Osteocyte (in vitro differentiated cells): Measurements from ENCODE around the gene NOSTRIN. TPM values are rescaled to one million over a fixed set of nuclear protein-coding genes. Genes with fewer than 3 reads are reported as not detected.
"Not testable (repeated sequence)": the region's sequence is repeated elsewhere in the genome, so short reads cannot be mapped to it uniquely, and the experiment has no call there.

Experiments used
- DNase-seq: peaks from one replicate; pipeline ENCODE4 v3.0.0; 2021; ENCODE audit warnings: mixed read lengths; ENCODE audit not compliant: unreplicated experiment; ENCODE audit errors: extremely low spot score
- H3K27ac Mint-ChIP-seq: one replicate; pipeline ENCODE4 v1.8.0; 2021; ENCODE audit warnings: mild to moderate bottlenecking, mixed read lengths; ENCODE audit not compliant: unreplicated experiment
- H3K27me3 Mint-ChIP-seq: one replicate; pipeline ENCODE4 v1.8.0; 2021; ENCODE audit warnings: mixed read lengths; ENCODE audit not compliant: unreplicated experiment
- H3K36me3 Mint-ChIP-seq: one replicate; pipeline ENCODE4 v1.8.0; 2021; ENCODE audit warnings: mixed read lengths; ENCODE audit not compliant: unreplicated experiment
- H3K4me1 Mint-ChIP-seq: one replicate; pipeline ENCODE4 v1.8.0; 2021; ENCODE audit warnings: mixed read lengths; ENCODE audit not compliant: unreplicated experiment
- H3K4me3 Mint-ChIP-seq: one replicate; pipeline ENCODE4 v1.8.0; 2021; ENCODE audit warnings: mild to moderate bottlenecking, moderate library complexity, mixed read lengths; ENCODE audit not compliant: unreplicated experiment
- H3K9me3 Mint-ChIP-seq: one replicate; pipeline ENCODE4 v1.8.0; 2021; ENCODE audit warnings: mixed read lengths; ENCODE audit not compliant: unreplicated experiment
- CTCF ChIP-seq: fragments of 200-600 bp; sonication (generic); IDR thresholded peaks from 2 replicates; pipeline ENCODE4 v1.5.0; 2021; ENCODE audit warnings: antibody characterized with exemption, mild to moderate bottlenecking, moderate library complexity
- total RNA-seq: library from RNA; stranded (reverse); gene quantifications from 2 replicates; pipeline ENCODE4 v1.2.1, GENCODE V29; 2021

The NOSTRIN gene
- total RNA-seq, 1 donor from 2014 or later: not detected

DNA sequence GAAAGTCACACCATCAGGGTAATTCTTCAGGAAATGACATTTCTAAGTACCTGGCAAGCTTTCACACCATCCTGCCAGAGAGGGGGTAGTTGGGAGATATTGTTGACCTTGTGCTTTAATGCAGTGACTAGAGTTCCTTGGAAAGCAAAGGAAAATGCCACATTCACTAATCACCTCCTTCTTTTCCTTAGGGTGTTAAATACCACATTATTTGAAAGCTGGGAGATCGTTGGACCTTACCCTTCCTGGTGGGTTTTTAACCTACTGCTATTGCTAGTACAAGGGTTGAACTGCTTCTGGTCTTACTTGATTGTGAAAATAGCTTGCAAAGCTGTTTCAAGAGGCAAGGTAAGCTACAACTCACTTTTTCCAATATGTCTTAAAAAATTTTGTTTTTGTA, 37.0 kb upstream of the NOSTRIN start:
- Mint-ChIP-seq H3K27me3 (no peaks in the 10 kb centered on the region), H3K27ac (no peak overlapping the region), H3K4me3 (no peak overlapping the region), H3K9me3 (peaks cover 3% of the 10 kb centered on the region), H3K4me1 (peaks cover 1% of the 10 kb centered on the region), H3K36me3 (peaks cover 18% of the 10 kb centered on the region)
- DNase-seq: no peak
- no peak for TF ChIP-seq CTCF

DNA sequence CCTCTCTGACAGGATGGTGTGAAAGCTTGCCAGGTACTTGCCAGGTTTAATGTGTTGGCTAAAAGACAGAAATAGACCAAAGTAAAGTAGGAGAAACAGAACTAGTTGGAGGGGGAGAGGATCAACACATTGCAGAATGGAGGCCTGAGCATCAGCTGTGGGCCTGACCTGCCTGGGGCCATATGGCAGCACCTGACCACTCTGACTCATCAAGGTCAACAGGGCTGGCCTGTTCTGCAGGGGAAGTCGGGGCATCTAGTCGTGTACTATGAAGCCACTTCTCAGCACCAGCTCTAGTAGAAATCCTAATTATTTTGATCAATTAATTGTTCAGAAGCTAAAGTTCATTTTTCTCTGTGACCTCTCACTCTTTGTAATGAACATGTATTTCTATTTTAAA, 35.8 kb upstream of the NOSTRIN start:
- Mint-ChIP-seq H3K36me3 (peaks cover 20% of the 10 kb centered on the region), H3K4me1 (peaks cover 1% of the 10 kb centered on the region), H3K4me3 (no peak overlapping the region), H3K27me3 (no peaks in the 10 kb centered on the region), H3K27ac (no peak overlapping the region), H3K9me3 (peaks cover 3% of the 10 kb centered on the region)
- no peak for DNase-seq
- TF ChIP-seq CTCF: no peak

- no peak for DNase-seq
These were observed 35.2 kb upstream of the NOSTRIN start for GRCh38 chr2:168767258-168767657.

GRCh38 chr2:168768357-168768756, 34.1 kb upstream of the NOSTRIN start:
- H3K36me3 Mint-ChIP-seq: peaks cover 22% of the 10 kb centered on the region
- H3K27me3 Mint-ChIP-seq, H3K9me3 Mint-ChIP-seq, H3K4me3 Mint-ChIP-seq, H3K4me1 Mint-ChIP-seq, H3K27ac Mint-ChIP-seq, DNase-seq: not testable (repeated sequence)

More at GRCh38 chr2:168767258-168767657, 35.2 kb upstream of the NOSTRIN start:
- Mint-ChIP-seq H3K27me3 (no peaks in the 10 kb centered on the region), H3K36me3 (peaks cover 20% of the 10 kb centered on the region), H3K4me3 (no peak overlapping the region), H3K4me1 (peaks cover 1% of the 10 kb centered on the region), H3K27ac (no peak overlapping the region), H3K9me3 (peaks cover 3% of the 10 kb centered on the region)
- TF ChIP-seq CTCF: no peak

GRCh38 chr2:168770796-168771195, 31.6 kb upstream of the NOSTRIN start:
- DNase-seq: no peak
- no peak overlapping the region for H3K4me3 Mint-ChIP-seq
- no peak overlapping the region for H3K27ac Mint-ChIP-seq
- H3K36me3 Mint-ChIP-seq: peaks cover 24% of the 10 kb centered on the region
- H3K9me3 Mint-ChIP-seq: no peaks in the 10 kb centered on the region
- TF ChIP-seq CTCF: no peak
- peaks cover 1% of the 10 kb centered on the region for H3K4me1 Mint-ChIP-seq
- H3K27me3 Mint-ChIP-seq: no peaks in the 10 kb centered on the region

DNA sequence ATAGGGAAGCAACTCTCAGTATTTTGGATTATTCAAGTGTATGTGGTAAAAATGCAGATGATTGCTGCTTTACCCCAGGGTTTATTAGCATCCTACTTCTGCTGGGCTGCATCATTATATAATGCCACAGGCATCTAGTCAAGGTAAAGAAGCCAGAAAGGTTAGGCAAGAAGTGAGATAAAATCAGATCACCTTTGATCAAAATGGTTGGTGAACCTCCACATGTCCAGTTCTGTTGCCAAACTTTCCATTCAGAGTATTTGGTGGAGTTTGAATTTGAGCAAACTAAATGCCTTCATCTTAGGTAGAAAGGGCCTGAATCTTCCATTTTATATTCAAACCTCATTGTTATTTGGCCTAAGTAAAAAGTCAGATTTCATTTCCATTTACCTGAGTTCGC, 29.7 kb upstream of the NOSTRIN start:
- Mint-ChIP-seq H3K27ac (no peak overlapping the region), H3K36me3 (peaks cover 18% of the 10 kb centered on the region), H3K4me1 (no peaks in the 10 kb centered on the region), H3K4me3 (no peak overlapping the region), H3K27me3 (no peaks in the 10 kb centered on the region), H3K9me3 (no peaks in the 10 kb centered on the region)
- TF ChIP-seq CTCF: no peak
- no peak for DNase-seq
